Measurements from ENCODE around the gene FAM107B.

The FAM107B gene

GRCh38 chr10:14574291-14574690, 200.4 kb downstream of the FAM107B start:
- no peak for TF ChIP-seq ZNF184 (tag by site-specific recombination; IDR thresholded peaks at IDR 0.05)
- no peak for TF ChIP-seq PRDM4 (tag by site-specific recombination; IDR thresholded peaks at IDR 0.05)
- TF ChIP-seq ZNF16 (tag by site-specific recombination; IDR thresholded peaks at IDR 0.05; ENCODE audit: low read depth) = no peak
- no peak for TF ChIP-seq ZNF585B (tag by site-specific recombination; IDR thresholded peaks at IDR 0.05)
- no peak for TF ChIP-seq ZNF169 (tag by site-specific recombination; IDR thresholded peaks at IDR 0.05)
- no peak for TF ChIP-seq ZNF707 (tag by site-specific recombination; IDR thresholded peaks at IDR 0.05)
- TF ChIP-seq REPIN1 (tag by site-specific recombination; IDR thresholded peaks at IDR 0.05; ENCODE audit: low read depth) = no peak
- no peak for TF ChIP-seq TRIM28 (IDR thresholded peaks at IDR 0.05; ENCODE audit: borderline replicate concordance, low read length)
- TF ChIP-seq ZNF747 (tag by site-specific recombination; IDR thresholded peaks at IDR 0.05) = no peak
- TF ChIP-seq SETDB1 (IDR thresholded peaks at IDR 0.05; ENCODE audit: insufficient read length, low read length) = no peak
- TF ChIP-seq KLF17 (tag by site-specific recombination; IDR thresholded peaks at IDR 0.05) = no peak
- TF ChIP-seq ZNF529 (tag by site-specific recombination; IDR thresholded peaks at IDR 0.05; ENCODE audit: insufficient replicate concordance) = no peak
- TF ChIP-seq ZNF280D (tag by site-specific recombination; IDR thresholded peaks at IDR 0.05) = no peak
- TF ChIP-seq ZNF423 (tag by site-specific recombination; IDR thresholded peaks at IDR 0.05) = no peak
- TF ChIP-seq ZBTB48 (tag by site-specific recombination; IDR thresholded peaks at IDR 0.05) = no peak
- no peak for TF ChIP-seq ZNF148 (tag by site-specific recombination; IDR thresholded peaks at IDR 0.05; ENCODE audit: borderline replicate concordance)
- TF ChIP-seq ZNF610 (tag by site-specific recombination; IDR thresholded peaks at IDR 0.05; ENCODE audit: borderline replicate concordance) = no peak
- no peak for TF ChIP-seq CTCF (tag by site-specific recombination; IDR thresholded peaks at IDR 0.05)
- Histone ChIP-seq H3K4me1 (ENCODE audit: control insufficient read depth, insufficient read depth, low read length) (peaks cover 29% of the 10 kb centered on the region), H3K27ac (ENCODE audit: extremely low read depth, low read depth, low read length) (no peak overlapping the region), H3K9me3 (ENCODE audit: control insufficient read depth, insufficient read depth, low read depth, low read length) (no peaks in the 10 kb centered on the region), H3K36me3 (ENCODE audit: control insufficient read depth in 2 of 2, insufficient read depth in 1 of 2, low read length in 2 of 2) (no peaks in the 10 kb centered on the region; a peak in 1 of 3 replicates), H3K4me3 (ENCODE audit: low read depth, low read length) (no peak overlapping the region)
- CTCF ChIA-PET = no interaction called here
- POLR2A ChIA-PET = no interaction called here

All from HEK293 (cell line).